ENCODE results near the gene FKBP8.
"Not testable (repeated sequence)": the region's sequence is repeated elsewhere in the genome, so short reads cannot be mapped to it uniquely, and the experiment has no call there.

The FKBP8 gene

DNA sequence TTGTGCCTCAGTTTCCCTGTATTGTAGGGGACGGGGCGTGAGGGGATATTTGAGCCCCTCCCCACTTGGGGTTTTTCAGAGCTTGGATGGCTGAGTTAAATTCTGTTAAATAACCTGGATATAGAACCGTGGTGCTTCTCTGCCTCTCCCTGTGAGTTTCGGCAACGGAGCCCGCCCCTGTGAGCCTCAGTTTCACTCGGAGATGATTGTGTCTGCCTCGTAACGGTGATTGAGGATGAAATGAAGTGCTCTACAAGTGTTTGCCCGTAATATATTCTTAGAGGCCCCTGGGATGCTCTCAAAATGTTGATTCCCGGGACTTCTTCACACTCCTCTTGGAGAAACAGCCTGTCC is 14.8 kb upstream of the FKBP8 start:
- no peak for DNase-seq

DNA sequence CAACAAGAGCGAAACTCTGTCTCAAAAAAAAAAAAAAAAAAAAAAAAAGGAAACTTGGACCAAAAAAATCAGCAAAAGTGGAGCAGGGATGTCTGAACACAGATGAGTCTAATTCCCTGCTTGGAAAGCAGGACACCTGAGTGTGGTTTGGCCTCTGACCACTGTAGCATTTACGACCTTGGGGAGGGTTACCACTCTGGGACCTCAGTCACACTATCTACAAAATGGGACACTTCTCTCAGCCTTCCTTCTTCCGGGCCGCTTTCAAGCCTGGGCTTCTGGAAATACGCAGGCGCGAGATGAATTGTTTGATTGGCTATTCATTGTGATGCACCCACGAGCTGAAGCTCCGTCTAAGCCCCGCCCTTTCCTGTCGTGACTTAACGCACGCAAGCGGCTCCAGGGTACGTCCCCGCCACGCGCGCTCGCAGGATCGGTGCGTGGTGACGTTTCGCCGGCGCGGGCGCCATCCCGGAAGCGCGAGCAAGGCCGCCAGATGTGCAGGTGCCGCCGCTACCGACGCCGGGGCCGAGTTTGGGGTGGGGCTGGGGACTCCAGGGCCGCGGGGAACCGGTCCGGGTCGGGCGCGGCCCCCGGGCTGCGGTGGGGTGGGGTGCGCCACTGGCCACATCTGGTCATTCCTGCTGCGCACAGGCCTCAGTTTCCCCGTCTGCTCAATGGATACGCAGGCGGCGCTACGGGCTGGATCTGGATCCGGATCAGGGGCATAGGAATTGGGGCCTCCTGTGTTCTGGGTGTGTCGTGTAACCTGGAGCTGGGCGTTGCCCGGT is 14.2 kb upstream of the FKBP8 start, which contains the start of gene KXD1:
Gene KXD1 (plus strand): TSS at position 460 of the 791 bp plus-strand sequence. CDS start 4,187 bp downstream, outside the sequence.
- peak; percentile 95 to 98 for DNase-seq

DNA sequence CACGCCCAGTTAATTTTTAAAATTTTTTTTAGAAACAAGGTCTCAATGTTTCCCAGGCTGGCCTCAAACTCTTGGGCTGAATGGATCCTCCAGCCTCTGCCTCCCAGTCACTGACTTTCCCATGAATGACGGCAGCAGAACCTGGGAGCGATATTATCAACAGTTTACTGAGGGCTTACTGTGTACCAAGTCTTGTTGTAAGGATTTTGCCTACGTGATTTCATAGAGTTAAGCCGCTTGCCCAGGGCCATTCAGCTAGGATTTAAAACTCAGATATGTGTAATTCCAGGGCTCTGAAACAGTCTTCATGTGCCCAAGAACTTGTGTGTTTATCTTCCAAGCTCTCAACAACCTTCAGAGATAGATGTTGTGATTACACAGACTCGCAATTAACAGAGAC is 8.3 kb upstream of the FKBP8 start:
- DNase-seq, result no peak

DNA sequence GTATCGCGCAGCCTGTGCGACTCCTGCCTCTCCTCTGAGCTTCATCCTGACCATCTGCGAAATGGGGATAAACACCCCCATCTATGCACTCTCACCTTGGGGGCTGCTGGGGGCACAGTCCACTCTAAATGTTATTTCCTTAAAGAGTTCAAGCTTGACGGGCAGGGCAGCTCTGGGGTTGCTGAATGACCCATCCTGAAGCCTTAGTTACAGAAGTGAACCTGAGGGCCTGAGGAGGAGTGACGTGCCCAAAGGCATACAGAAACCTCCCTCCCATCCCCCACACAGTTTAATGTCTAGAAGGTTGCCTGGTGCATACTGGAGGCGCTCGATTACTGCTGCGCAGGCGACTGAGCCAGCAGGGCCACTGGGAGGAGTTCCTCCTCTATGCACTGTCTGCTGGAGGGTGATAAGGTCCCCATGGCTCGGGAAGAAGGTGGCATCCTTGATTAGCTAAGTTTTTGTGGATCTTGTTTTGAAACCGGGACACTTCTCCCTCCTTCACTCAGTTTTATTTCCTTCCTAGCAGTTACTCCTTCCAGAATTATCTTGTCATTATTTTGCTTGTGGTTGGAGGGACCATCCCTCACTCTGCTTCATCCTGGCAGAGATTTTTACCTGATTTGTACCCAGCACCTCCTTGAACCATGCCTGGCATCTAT is 572 bp upstream of the FKBP8 start:
- peak; percentile 51 to 67 for DNase-seq

DNA sequence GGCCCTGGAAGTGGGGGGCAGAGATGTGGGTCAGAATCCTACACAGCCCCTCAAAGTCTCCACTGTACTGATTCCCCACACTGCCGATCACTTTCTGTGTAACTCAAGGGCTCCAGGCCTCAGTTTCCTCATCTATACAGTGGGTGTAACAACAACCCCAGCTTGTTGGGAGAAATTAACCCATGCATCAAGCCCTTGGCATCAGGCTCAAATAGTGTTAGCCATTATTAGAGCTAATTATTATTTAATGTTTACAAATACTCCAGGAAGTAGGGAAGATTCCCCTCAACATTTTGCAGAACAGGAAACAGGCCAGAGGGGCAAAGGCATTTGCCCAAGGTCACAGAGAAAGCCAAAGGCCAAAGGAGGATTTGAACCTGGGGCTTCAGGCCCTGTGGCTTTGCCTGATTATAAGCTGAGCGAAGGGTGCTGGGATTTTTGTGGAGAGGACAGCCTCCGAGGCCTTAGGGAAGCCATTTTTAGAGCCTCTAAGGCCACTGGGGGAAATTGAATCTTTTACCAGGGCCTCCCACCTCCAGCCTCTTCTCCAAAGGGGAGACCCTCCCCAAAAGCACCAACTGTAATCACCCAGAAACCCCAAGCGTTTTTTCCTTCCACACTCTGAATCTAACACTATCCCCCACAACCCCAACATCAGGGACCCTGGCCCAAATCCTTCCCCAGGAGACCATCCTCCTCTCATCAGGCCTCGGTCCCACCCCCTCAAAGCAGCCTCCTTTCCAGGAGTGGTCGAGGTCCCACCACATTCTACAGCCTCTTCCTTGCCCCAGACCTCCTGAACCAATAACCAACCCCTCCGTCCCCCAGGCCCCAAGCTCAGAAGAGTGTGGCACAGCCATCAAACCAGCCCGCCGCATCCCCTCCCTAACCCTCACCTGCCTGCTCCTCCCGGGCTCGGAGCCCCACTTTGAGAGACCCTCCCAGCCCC is 1.1 kb downstream of the FKBP8 start:
- no peak for DNase-seq

DNA sequence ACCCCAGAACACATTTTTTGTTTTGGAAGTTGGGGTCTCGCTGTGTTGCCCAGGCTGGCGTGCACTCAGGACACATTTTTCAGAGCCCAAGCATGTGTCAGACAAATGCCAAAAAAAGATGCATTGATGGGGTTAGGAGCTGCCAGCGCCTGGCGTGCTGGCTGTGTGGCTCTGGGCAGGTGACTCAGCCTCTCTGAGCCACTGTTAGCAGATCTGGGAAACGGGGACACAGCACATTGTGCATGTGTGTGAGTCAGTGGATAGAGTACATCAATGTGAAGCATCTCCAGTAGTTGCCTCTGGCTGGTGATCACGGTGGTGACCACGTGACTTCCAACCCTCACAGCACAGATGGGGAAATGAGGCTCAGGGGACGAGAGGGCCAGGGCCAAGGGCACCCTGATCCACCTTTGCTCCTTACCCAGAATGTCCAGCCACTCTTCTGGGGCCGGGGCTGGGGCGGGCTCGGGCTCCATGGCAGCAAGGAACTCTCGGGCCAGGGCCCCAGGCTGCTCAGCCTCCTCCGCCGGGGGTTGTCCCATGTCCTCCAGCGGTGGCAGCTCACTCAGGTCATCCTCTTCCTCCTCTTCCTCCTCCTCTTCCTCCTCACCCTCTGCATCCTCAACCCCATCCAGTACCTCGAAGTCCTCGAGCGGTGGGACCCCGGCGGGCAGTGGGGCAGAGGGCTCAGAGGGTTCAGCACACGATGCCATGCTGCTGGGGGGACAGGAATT is 1.9 kb downstream of the FKBP8 start:
- peak in 1 of 2 experiments; percentile 9 for DNase-seq

DNA sequence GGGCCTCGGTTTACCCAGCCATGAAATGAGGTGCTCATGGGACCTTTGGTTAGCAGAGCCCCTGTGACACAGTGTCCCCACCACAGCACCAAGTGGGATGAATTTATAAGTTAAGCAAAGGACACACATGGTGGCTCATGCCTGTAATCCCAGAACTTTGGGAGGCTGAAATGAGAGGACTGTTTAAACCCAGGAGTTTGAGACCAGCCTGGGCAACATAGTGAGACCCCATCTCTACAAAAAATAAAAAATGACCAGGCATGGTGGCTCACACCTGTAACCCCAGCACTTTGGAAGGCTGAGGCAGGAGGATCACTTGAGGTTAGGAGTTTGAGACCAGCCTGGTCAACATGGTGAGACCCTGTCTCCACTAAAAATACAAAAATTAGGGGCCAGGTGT is 3.2 kb downstream of the FKBP8 start:
- DNase-seq, result not testable (repeated sequence)

DNA sequence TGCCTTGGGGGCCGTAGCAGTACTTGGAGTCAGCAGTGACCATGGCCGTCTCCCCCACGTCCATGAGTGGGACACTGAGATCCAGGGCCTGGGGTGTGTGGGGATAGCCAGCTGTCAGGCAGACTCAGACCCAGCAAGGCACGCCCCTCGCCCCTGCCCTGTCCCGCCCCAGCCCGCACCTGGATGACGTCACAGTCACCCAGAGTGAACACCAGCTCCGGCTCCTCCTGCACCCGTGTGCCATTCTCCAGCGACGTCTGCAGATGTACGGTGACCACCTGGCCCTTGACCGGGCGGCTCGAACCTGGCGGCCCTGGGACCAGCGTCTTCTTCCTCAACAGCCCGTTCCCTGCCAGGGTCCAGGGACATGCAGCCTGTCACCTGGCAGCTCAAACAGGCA is 4.0 kb downstream of the FKBP8 start:
- DNase-seq, result no peak

DNA sequence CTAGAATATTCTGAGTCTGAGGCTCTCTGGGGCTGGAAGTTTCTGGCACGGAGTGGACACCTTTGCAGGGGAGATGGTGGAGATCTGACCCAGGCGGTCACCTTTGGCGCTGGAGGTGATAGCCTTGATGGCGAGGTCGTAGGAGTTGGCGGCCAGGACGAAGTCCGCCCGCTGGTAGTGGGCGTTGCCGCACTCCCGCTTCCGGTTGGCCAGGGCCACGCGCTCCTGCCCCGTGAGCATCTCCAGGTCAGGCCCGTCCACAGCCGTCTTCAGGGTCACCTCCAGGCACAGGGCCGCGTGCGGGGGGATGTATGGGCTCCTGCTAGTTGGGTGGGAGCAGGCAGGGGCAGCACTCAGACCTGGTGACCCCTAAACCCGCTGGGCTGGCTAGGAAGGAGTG is 5.3 kb downstream of the FKBP8 start:
- DNase-seq, result no peak

DNA sequence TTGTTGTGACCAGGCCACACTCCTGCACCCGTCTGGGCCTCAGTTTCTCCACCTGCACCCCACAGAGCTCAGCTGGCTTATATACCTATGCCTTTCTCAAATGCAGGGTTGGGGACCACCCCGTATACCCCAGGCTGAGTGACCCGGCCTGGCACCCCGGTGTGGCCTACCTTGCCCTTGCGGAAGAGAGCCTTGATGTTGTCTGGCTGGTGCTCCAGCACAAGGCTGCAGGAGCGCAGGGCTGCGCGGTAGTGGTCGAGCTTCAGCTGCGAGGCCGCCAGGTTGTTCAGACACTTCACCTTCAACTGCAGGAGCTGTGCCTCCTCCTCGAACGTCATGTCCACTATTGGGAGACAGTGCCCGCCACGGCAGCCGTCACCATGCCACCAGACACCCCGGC is 5.9 kb downstream of the FKBP8 start:
- no peak for DNase-seq

DNA sequence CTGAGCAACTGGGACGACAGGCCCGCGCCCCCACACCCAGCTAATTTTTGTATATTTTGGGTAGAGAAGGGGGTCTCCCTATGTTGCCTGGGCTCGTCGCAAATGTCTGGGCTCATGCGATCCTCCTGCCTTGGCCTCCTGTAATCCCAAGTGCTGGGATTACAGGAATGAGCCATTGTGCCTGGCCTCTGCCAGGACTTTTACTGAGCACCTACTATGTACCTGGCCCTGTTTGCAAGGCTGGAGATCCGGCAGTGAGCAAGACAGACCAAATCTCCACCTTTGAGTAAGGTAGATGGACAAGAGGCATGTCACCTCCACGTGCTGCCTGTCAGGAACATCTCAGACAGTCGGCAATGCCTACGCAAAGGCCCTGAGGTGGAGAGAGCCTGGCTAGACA is 6.9 kb downstream of the FKBP8 start:
- DNase-seq, result no peak

DNA sequence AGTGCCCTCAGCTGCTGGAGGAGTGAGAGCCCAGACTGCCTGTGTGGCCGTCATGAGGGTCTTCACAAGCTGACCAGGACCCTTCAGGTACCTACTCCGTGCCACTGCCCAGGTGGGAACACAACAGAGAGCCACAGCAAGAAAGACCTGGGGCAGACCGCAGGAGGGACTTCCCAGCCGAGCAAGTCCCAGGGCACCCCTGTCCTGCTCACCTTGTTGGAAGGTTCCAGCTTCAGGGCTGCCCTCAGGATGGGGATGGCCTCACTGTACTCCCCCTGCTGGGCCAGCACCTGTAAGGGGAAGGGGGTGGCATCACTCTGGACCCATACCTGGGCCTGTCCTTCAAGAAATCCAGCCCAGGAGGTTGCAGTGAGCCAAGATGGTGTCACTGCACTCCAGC is 10.3 kb downstream of the FKBP8 start:
- no peak for DNase-seq

DNA sequence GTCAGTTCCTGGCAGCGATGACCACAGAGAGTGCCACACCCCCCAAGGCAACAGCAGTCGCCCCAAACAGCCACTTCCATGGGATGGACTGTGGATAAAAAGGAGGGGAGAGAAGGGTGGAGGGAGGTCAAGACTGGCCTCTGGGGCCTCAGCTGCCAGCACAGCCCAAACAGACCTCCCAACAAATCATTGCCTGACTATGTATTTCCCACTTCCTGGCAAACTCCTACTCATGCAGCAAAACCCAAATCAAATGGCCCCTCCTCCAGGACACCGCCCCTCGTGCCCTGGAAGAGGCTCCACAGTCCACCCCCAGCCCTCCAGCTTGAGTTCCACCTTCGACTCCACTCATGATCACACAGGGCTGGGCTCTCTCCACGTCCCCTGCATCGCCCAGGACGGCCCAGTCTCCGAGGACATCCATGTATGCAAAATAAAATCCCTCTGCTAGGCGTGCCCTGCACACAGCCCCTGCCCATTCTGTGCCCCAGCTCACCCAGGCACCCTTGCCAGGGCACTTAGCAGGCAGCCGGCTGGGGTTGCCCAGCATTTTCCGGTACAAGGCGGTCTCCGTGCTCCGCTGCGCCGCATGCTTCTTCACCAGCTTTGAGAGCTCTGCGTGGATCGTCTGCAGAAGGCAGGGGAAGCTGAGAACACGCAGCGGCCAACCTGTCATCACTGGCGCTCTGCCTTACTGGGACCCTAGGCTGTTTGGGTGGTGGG is 11.0 kb downstream of the FKBP8 start:
- DNase-seq, result no peak

DNA sequence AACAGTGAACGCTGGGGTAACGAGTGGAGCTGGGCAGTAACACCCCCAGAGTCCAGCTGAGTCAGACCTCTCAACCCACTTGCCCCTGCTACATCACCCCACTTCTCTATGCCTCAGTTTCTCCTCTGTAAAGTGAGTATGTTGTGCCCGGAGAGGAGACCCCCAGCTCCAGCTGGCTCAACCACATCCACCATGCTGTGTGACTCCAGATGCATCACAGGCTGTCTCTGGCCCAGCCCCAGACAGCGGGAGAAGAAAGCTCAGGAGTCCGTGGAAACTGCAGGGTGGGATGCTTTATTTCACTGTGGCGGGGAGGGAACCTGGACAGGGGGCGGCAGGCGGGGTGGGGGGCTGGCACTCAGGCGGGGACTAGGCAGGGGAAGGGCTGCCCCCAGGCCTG is 11.9 kb downstream of the FKBP8 start:
- DNase-seq, result no peak

DNA sequence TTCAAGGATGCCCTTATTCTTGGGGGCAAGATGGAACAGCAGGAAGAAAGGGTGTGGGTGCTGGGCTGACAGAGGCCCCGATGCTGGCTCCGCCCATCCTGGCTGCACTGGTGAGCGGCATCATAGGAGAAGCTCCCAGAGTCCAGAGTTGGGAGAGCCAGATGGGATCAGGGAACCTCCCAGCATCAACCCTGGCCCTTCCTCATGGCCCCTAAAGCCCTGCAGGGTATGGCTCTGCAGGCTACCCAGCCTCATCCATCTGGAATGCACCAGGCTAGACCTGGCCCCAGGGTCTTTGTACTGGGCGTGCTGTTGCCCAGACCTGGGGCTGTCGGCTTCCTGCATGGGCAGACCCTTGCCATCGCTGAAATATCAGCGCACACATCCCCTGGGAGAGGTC is 13.6 kb downstream of the FKBP8 start:
- DNase-seq, result no peak

DNA sequence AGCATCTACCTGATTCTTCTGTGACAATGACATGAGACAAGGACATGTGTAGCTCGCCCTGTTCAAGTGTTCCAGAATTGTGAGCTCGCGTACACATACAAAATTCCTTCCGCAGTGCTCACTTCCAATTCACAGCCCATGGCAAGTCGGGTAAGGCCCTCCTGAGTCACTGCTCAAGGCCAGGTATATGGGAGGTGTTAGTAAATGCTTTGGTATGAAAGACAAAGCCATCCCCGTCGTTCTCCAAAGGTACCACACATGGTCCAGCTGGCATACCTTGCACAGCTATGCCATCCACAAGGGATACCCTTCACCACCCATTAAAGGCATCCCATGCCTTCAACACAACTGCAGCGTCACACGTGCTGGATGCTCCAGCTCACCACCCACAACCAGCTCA is 17.1 kb downstream of the FKBP8 start:
- DNase-seq, result no peak

DNA sequence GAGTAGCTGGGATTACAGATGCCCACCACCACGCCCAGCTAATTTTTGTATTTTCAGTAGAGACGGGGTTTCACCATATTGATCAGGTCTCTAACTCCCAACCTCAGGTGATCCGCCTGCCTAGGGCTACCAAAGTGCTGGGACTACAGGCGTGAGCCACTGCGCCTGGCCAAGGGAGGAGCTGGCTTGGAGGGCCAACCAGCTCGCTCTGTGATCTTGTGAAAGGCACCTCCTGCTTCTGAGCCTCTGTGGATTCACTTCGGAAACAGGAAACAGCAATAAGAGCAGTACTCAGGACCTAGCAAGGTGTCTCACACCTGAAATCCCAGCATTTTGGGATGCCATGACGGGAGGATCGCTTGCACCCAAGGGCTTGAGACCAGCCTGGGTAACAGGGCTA is 19.5 kb downstream of the FKBP8 start:
- no peak for DNase-seq

DNA sequence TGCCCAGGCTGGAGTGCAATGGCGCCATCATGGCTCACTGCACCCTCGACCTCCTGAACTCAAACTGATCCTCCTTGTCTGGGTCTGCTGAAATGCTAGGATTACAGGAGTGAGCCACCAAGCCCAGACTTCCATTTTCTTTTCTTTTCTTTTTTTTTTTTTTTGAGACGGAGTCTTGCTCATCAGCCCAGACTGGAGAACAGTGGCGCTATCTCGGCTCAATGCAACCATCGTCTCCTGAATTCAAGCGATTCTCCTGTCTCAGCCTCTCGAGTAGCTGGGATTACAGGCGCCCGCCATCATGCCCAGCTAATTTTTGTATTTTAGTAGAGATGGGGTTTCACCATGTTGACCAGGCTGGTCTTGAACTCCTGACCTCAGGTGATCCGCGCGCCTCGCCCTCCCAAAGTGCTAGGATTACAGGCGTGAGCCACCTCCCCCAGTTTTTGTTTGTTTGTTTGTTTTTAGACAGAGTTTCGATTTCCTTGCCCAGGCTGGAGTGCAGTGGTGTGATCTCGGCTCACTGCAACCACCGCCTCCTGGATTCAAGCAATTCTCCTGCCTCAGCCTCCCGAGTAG is 20.4 kb downstream of the FKBP8 start:
- DNase-seq, result not testable (repeated sequence)

DNA sequence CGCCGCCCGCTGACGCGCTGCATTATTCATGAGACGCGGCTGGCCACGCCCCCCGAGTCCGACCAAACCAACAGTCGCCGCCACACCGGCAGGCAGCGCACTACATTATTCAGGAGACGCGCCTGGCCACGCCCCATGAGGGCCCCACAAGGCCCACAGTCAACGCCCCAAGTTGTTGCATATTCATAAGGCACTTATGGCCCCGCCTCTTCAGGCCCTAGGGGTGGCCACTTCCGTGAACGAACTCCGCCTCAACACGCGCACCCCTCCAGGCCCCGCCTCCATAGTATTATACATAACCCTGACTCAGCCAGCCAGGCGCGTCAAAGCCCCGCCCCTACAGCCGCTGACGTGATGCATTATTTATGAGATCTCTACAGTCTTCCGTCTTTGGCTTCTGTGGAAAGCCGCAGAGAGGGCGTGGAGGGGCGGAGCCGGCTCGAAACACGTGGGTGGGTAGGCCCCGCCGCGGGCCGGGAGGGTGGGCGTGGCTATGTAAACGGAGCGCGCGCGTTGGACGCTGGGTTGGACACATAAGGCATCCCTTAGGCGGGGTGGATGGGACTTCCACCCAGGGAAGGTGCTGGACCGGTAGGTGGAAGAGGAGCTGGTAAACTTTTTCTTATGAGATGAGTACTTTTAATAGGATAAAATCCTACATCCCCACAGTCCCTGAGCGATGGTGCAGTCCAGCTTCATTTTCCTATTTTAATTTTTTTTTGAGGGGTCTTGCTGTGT is 21.1 kb downstream of the FKBP8 start:
- peak; percentile 100 for DNase-seq

DNA sequence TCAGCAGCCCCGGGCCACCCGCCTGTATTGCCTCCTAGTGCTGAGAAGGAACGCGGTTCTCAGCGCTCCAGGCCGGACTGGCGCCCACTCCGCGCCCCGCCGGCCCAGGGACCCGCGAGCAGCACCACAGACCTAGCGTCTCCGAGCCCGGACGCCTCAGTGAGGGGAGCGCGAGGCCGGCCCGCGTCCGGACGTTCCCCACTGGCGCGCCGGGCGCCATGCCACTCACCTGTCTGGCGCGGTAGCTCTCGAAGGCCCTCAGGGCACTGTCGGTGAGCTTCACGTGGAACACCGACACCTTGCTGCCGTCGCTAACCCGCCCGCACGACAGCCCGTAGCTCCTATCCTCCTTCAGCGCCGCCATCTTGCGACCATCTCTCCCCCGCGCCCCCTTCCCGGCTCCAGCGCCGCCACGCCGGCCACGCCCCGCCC is 21.7 kb downstream of the FKBP8 start, which contains the start of gene ELL:
Gene ELL (minus strand): TSS at position 379 of the 432 bp plus-strand sequence. CDS start 15 bp downstream, at position 364.
- DNase-seq, result no peak
